GM21360 (cell line): ENCODE data around the gene TMSB4X.
"Not testable (repeated sequence)": the region's sequence is repeated elsewhere in the genome, so short reads cannot be mapped to it uniquely, and the experiment has no call there.

ENCODE experiments used
- ATAC-seq: cut with Tn5 transposase; IDR thresholded peaks from one replicate; pipeline ENCODE4 v1.9.1; 2021; ENCODE audit warnings: mild to moderate bottlenecking, moderate library complexity; ENCODE audit not compliant: unreplicated experiment

Gene TMSB4X

DNA sequence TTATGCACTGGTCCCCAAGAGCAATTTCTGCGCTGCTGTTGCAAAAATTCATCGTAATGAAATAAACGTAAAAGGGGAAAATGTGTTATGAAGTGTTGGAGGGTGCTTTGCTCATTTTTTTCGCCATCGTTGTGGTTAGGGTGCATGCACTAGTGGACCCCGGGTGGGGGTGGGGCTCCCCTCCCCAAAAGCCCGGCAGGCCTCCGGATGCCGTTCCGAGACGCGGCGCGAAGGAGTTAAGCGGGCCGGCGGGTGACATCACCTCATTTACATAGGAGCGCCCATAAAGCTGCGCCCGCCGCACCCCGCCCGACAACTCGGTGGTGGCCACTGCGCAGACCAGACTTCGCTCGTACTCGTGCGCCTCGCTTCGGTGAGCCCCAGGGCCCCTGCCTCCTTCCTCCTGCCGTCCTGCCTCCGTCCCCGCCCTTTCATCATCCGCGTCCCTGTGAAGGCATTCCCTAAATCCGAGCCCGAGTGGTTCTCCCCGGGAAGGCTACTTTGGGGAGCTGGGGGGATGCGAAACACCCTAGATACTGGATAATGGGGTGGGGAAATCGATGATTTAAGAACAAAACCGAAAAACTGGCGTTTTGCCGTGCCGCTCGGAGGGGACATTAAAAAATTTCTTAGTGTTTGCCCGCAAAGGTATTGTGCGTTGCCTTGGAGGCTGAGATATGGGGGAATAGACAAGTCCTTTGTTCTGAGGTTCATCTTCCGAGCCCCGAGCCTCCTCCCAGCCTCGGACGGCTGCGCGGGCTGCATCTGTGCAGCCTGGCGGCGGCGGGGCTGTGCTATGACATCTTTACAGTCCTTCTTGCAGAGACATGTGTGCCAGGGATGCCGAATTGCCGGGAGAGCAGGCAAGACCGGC lies at the start of gene TMSB4X:
TMSB4X (plus strand) TSS at position 315 of the 874 bp plus-strand sequence.
- ATAC-seq: peak; percentile 50

DNA sequence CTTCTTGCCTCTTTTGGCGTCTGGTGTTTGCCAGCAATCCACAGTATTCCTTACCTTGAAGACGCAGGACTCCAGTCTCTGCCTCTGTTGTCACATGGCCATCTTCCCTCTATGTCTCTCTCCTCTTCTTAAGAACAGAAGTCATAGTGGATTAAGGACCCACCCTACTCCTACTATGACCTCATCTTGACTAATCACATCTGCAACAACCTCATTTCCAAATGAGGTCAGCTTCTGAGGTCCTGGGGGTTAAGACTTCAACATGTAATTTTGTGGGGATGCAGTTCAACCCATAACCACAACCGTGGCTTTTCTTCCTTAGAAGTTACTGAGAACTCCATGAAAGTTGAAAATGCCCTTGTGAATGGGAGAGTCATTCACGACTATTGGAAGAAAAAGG lies 45.2 kb upstream of the TMSB4X start:
- ATAC-seq: no peak

GRCh38 chrX:12930150-12930549 lies 44.8 kb upstream of the TMSB4X start:
- no peak for ATAC-seq

- no peak for ATAC-seq
These were observed 42.7 kb upstream of the TMSB4X start for GRCh38 chrX:12932244-12932643.

DNA sequence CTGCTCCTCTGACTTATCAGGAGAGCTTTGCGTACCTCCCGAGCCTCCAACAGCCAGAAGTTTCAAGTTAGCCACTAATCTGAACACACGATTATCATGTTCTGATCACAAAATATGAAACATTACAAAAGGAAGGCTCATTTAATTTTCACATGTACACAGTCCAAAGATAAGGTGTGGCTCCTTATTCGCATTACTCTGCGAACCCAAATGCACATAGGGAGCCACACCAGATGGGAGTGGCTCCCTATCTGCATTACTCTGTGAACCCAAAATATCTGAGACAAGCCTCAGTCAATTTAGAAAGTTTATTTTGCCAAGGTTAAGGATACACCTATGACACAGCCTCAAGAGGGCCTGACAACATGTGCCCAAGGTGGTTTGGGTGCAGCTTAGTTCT lies 40.1 kb upstream of the TMSB4X start:
- no peak for ATAC-seq

DNA sequence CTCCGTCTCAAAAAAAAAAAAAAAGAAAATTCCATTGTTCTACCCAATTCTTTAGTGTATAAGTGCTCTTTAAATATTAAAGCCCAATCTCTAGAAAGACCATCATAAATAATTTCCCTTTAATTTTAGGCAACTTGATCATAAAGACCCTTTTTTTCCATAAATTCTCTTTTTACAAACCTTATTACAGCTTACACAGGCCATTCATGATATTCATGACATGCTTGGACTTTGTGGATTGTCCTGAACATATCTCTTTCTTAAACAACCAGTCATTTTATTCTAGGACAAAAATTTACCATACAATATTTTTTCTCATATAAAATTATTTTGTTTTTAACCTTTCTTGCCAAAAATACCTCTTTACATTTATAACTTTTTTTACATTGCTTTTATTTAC lies 38.0 kb upstream of the TMSB4X start:
- no peak for ATAC-seq

GRCh38 chrX:12940471-12940870 lies 34.4 kb upstream of the TMSB4X start:
- not testable (repeated sequence) for ATAC-seq

DNA sequence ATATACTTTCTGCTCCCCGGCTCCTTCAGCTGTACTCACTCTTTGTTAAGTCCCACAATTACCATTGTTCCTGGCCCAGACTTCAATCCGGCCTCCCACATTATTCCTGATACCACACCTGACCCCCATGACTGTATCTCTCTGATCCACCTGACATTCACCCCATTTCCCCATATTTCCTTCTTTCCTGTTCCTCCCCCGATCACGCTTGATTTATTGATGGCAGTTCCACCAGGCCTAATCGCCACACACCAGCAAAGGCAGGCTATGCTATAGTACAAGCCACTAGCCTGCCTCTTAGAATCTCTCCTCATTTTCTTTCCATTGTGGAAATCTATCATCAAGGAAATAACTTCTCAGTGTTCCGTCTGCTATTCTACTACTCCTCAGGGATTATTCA lies 31.3 kb upstream of the TMSB4X start:
- not testable (repeated sequence) for ATAC-seq

- ATAC-seq: not testable (repeated sequence)
These were observed 30.5 kb upstream of the TMSB4X start for GRCh38 chrX:12944452-12944851.

DNA sequence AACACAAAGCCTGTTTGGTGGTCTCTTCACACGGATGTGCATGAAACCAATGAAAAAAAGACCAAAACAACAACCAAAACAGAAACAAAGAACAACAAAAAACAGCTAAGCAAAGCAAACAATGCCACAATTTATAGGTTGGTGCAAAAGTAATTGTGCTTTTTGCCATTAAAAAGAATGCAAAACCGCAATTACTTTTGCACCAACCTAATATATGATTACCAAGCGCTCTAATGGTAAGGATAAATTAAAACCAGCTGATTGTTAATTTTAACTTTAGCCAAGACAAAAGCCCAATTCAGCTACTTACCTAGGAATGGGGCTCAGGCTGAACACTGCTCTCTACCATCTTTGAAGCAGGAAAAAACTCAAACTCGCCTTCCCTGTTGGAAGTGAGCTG lies 29.4 kb upstream of the TMSB4X start:
- ATAC-seq: no peak

DNA sequence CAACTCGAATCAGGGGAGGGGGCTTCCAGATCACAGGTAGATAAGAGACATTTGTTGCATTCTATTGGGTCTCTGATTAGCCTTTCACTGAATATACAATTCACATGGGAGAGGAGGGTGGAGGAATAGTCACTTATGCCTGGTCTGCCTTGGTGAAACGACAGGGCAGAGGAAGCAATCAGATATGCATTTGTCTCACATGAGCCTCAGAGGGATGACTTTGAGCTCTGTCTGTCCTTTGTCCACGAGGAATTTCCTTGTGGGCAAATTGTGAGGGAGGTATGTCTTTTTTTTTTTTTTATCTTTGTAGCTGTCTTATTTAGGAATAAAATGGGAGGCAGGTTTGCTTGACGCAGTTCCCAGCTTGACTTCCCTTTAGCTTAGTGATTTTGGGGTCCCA lies 28.5 kb upstream of the TMSB4X start:
- ATAC-seq: no peak

DNA sequence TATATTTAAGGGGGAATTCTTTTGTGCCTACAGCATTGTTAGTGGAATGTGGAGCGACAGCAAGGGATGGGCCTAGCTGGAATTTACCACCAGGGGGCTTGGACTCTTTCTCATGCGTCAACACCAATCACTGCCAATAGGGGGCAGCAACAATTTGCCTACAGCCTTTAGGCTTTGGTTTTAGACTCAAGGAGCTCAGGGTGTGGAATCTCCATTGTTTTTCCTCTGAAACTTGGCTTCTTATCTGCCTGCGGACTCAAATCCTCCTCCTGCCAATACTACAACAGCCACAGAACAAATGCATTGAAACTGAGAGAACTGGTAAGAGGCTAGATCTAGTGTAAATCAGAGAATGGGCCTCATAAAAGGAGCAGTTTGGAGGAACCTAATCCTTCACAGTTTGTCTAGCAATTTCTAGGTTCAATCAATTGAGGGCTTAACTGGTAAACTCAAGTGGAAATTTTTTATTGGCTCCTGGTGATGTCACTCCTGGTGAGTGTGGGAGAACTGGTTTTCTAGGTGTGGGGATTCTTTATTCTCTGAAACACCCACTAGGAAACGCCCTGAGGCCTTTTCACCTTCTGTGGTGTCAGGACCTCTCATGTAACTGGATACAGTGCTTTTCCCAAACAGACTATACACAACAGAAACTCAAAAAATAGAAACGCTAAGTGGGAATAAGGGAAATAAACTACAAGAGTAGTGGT lies 27.9 kb upstream of the TMSB4X start:
- no peak for ATAC-seq

DNA sequence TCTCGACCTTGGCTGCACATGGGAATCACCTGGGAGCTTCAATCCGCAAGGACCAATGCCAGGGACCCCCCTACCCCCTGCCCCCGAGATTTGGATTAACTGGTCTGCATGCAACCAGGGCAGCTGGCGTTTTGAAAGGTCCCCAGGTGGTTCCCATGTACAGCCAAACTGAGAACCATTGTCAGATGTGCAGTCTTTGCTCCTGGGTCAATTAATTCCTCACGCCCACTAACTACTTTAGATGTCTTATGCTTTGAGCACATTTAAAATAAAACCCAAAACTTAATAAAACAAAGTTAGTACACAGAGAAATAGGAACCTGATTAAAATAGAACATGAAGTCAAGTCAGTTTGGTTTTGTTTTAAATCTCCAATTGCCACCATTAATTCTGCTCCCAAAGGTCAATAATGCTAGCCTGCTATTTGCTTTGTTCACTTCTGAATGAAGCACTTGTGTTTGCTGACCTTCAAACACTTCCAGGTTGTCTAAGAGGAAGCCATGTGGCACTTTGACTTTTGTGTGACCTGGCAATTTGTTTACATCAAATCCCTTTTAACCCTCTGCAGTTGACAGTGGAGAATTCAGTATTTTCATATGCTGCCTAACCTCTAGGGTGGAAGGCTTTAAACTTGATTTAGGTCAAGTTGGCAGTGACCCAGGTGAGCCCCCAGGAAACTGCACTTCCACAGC lies 27.2 kb upstream of the TMSB4X start:
- ATAC-seq: no peak

GRCh38 chrX:12948495-12948894 lies 26.4 kb upstream of the TMSB4X start:
- no peak for ATAC-seq

DNA sequence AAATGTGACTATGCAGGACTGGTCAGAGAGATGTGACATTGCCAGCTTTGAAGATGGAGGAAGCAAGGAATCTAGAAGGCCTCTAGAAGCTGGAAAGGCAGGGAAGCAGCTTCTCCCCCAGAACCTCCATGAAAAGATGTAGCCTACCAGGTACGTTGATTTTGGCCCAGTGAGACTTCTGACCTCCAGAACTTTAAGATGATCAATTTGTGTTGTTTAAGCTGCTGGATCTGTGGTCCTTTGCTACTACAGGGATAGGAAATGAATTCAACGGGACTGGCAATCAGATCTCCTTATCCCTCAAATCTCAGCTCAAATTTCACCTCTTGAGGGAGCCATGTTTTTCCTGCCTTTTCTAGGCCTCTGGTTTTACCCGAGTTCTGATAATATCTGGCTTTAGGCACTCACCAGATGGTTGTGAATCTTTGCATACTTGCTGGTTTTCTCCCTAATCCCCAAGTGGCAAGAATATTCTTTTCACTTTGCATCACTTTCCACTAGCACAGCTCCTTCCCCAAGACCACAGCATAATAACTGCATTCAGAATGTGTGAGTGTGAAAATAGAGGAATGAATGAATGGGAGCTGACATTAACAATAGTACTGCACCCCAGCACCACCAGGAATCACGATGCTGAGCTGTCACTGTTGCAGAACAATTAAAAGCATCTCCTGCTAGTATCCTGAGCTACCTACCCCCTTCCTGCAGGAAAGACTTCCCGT lies 25.5 kb upstream of the TMSB4X start:
- no peak for ATAC-seq

DNA sequence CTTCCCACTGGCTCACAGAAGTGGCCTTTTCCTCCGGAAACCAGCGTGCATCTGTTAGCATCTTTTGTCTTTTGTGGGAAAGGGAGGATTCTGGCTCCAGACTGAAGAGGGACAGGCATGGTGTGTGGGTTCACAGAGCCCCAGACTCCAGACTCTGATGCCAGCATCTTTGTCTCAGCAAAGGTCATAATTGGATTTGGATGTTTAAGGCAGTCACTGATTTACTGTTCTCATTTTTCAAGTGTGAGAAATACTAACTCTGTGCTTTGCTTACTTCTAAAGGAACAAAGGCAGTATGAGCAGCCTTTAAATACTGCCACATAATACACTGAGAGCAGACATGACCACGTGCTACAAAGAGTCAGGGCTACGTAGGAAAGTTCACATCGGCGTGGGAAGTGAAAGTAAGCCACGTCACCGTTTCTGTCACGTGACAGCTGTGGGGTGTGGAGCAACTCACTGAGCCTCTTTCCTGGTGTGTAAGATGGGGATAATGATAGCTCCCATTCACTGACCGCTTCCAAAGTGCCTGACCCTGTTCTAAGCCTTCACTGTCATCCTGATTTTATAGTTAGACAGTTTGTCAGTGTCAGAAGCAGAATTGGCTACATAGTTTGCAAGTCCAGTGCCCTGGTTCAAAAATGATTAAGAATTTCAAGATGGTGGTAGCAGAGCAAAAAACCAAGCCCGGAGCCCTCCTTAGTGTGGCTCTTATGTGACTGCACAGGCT lies 24.8 kb upstream of the TMSB4X start:
- peak; percentile 60 for ATAC-seq

GRCh38 chrX:12950851-12951594 lies 23.9 kb upstream of the TMSB4X start:
- peak; percentile 45 for ATAC-seq

GRCh38 chrX:12951595-12951975 lies 23.3 kb upstream of the TMSB4X start:
- no peak for ATAC-seq

DNA sequence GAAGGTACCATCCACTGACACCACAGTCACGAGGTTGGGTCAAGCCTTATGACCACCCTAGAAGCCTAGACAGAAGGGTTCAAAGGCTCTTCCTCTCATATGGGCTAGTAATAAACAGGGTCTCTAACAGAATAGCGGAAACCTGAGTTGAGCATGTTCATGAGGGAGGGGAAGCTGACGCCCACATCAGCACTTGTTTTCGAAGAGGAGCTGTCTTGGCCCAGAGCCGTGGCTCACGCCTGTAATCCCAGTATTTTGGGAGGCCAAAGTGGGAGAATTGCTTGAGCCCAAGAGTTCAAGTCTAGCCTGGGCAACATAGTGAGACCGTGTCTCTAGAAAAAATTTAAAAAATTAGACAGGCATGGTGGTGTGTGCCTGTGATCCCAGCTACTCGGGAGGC lies 21.5 kb upstream of the TMSB4X start:
- no peak for ATAC-seq

GRCh38 chrX:12954376-12954775 lies 20.5 kb upstream of the TMSB4X start:
- no peak for ATAC-seq
